H1 (cell line): ENCODE results near the gene LRRC8D. TPM values are rescaled to one million over a fixed set of nuclear protein-coding genes. Genes with fewer than 3 reads are reported as not detected.

Experiments used
- CTCF ChIA-PET: fragments of 300-600 bp; sonication (Branson Sonifier 250); formaldehyde crosslinking; loops from one replicate; lab custom pipeline; 2021; ENCODE audit not compliant: partially characterized antibody; lab: Charles Lee
- POLR2A ChIA-PET: fragments of 300-600 bp; sonication (Branson Sonifier 250); formaldehyde crosslinking; loops from one replicate; lab custom pipeline; 2021; ENCODE audit warnings: inconsistent platforms; ENCODE audit not compliant: partially characterized antibody; lab: Charles Lee
- DNase-seq, 2 experiments: peaks; one replicate each; pipeline versions ENCODE4 v3.0.0 to v3.0.0-alpha.2; 2010 to 2022; ENCODE audit warnings: low spot score in 2 of 2, low read depth in 1 of 2, mixed read lengths in 1 of 2
- FAIRE-seq: peaks from 2 replicates; lab custom pipeline; 2011; peaks lifted over from hg19 to GRCh38; lab: Jason Lieb, UNC
- H2AFZ ChIP-seq: 2 replicates; pipeline ENCODE4 v1.8.1; 2012; ENCODE audit warnings: low read length, inconsistent platforms
- H2AK5ac ChIP-seq: 2 replicates; pipeline ENCODE4 v1.6.1; 2013; ENCODE audit warnings: low read depth, low read length
- H2BK120ac ChIP-seq: replicated peaks from 2 replicates; pipeline ENCODE3; 2013; ENCODE audit warnings: low read depth, low read length, inconsistent platforms
- H2BK12ac ChIP-seq: 2 replicates; pipeline ENCODE4 v1.6.1; 2013; ENCODE audit warnings: low read depth, low read length
- H2BK15ac ChIP-seq: 2 replicates; pipeline ENCODE4 v1.6.1; 2013; ENCODE audit warnings: low read length
- H2BK20ac ChIP-seq: 2 replicates; pipeline ENCODE4 v1.6.1; 2013; ENCODE audit warnings: low read length
- H2BK5ac ChIP-seq: 2 replicates; pipeline ENCODE4 v1.6.1; 2013; ENCODE audit warnings: low read depth, low read length
- H3K14ac ChIP-seq: 2 replicates; pipeline ENCODE4 v1.6.1; 2013; ENCODE audit warnings: inconsistent platforms; ENCODE audit not compliant: insufficient read length
- H3K18ac ChIP-seq: 2 replicates; pipeline ENCODE4 v1.6.1; 2013; ENCODE audit warnings: low read length; ENCODE audit errors: extremely low read depth
- H3K23ac ChIP-seq: 2 replicates; pipeline ENCODE4 v1.6.1; 2013; ENCODE audit warnings: inconsistent platforms; ENCODE audit not compliant: insufficient read length
- H3K23me2 ChIP-seq: 2 replicates; pipeline ENCODE4 v1.6.1; 2013; ENCODE audit warnings: low read depth, low read length
- H3K27ac ChIP-seq: 2 replicates; pipeline ENCODE4 v1.6.1; 2011; ENCODE audit warnings: low read depth, low read length, inconsistent platforms
- H3K27me3 ChIP-seq, 4 experiments: replicated peaks in 1 of 4; 1 replicate in 1 of 4; 2 replicates in 3 of 4; pipeline versions ENCODE4 v1.6.1 to v1.8.1; 2011 to 2013; ENCODE audit warnings: low read length in 3 of 4, mild to moderate bottlenecking in 3 of 4, inconsistent platforms in 2 of 4, mixed read lengths in 2 of 4, moderate library complexity in 1 of 4; ENCODE audit not compliant: control insufficient read depth in 3 of 4, insufficient read depth in 3 of 4; ENCODE audit errors: extremely low read depth in 1 of 4
- H3K36me3 ChIP-seq, 4 experiments: 2 replicates each; pipeline versions ENCODE4 v1.6.1 to v1.8.1; 2011 to 2013; ENCODE audit warnings: mild to moderate bottlenecking in 4 of 4, low read length in 3 of 4, moderate library complexity in 2 of 4, control low read depth in 1 of 4, inconsistent platforms in 1 of 4; ENCODE audit not compliant: insufficient read depth in 4 of 4, control insufficient read depth in 2 of 4
- H3K4ac ChIP-seq: replicated peaks from 2 replicates; pipeline ENCODE3; 2013; ENCODE audit warnings: low read length, low read depth, mixed read lengths, inconsistent platforms; ENCODE audit not compliant: insufficient read length
- H3K4me1 ChIP-seq, 4 experiments: replicated peaks in 1 of 4; 1 replicate in 1 of 4; 2 replicates in 3 of 4; pipeline versions ENCODE4 v1.6.1 to v1.8.1; 2011 to 2013; ENCODE audit warnings: low read length in 3 of 4, inconsistent platforms in 2 of 4, mixed read lengths in 1 of 4; ENCODE audit not compliant: insufficient read depth in 4 of 4, control insufficient read depth in 3 of 4
- H3K4me2 ChIP-seq, 2 experiments: 2 replicates each; pipeline versions ENCODE4 v1.6.1 to v1.8.1; 2011 to 2013; ENCODE audit warnings: low read depth in 2 of 2, low read length in 2 of 2, control low read depth in 1 of 2, inconsistent platforms in 1 of 2, mild to moderate bottlenecking in 1 of 2; ENCODE audit not compliant: insufficient read depth in 1 of 2
- H3K4me3 ChIP-seq, 4 experiments: fragments of 200-600, 300-600 bp in 1 of 4; sonication (generic), shearing (Covaris generic), sonication (Bioruptor Twin) in 1 of 4; 2 replicates each; pipeline versions ENCODE4 v1.5.1 to v1.8.1; 2011 to 2016; ENCODE audit warnings: low read length in 4 of 4, low read depth in 3 of 4, control low read depth in 2 of 4, inconsistent platforms in 2 of 4, mild to moderate bottlenecking in 2 of 4, mixed read lengths in 1 of 4, moderate library complexity in 1 of 4; ENCODE audit not compliant: insufficient read depth in 2 of 4; ENCODE audit errors: extremely low read depth in 1 of 4
- H3K56ac ChIP-seq: replicated peaks from 2 replicates; pipeline ENCODE3; 2013; ENCODE audit warnings: low read depth, mild to moderate bottlenecking, mixed read lengths, low read length, inconsistent platforms; ENCODE audit not compliant: insufficient read length
- H3K79me1 ChIP-seq: 2 replicates; pipeline ENCODE4 v1.6.1; 2013; ENCODE audit warnings: low read depth, low read length, control low read depth
- H3K79me2 ChIP-seq, 2 experiments: 2 replicates each; pipeline versions ENCODE4 v1.6.1 to v1.8.1; 2012 to 2013; ENCODE audit warnings: low read length in 2 of 2, mild to moderate bottlenecking in 2 of 2, inconsistent platforms in 1 of 2; ENCODE audit not compliant: insufficient read depth in 2 of 2, control insufficient read depth in 1 of 2
- H3K9ac ChIP-seq, 4 experiments: replicated peaks in 1 of 4; 1 replicate in 1 of 4; 2 replicates in 3 of 4; pipeline versions ENCODE4 v1.6.1 to v1.8.1; 2011 to 2013; ENCODE audit warnings: low read depth in 3 of 4, low read length in 3 of 4, control low read depth in 2 of 4, mild to moderate bottlenecking in 2 of 4, moderate library complexity in 2 of 4, inconsistent platforms in 1 of 4; ENCODE audit errors: extremely low read depth in 1 of 4
- H3K9me3 ChIP-seq, 2 experiments: 2 replicates each; pipeline versions ENCODE4 v1.6.1 to v1.8.1; 2012 to 2013; ENCODE audit warnings: mild to moderate bottlenecking in 2 of 2, moderate library complexity in 2 of 2, control low read depth in 1 of 2, inconsistent platforms in 1 of 2, low read depth in 1 of 2, low read length in 1 of 2, mixed read lengths in 1 of 2; ENCODE audit not compliant: insufficient read depth in 2 of 2
- H4K20me1 ChIP-seq, 2 experiments: replicated peaks in 1 of 2; 2 replicates each; pipeline versions ENCODE3 to v1.8.1; 2011 to 2013; ENCODE audit warnings: inconsistent platforms in 2 of 2, low read length in 2 of 2, mild to moderate bottlenecking in 1 of 2; ENCODE audit not compliant: insufficient read depth in 2 of 2, control insufficient read depth in 1 of 2
- H4K5ac ChIP-seq: 2 replicates; pipeline ENCODE4 v1.6.1; 2013; ENCODE audit warnings: low read length, low read depth, mixed read lengths, inconsistent platforms; ENCODE audit not compliant: insufficient read length
- H4K8ac ChIP-seq: 2 replicates; pipeline ENCODE4 v1.8.0; 2013; ENCODE audit warnings: mild to moderate bottlenecking, moderate library complexity, low read length, inconsistent platforms; ENCODE audit not compliant: insufficient read depth; ENCODE audit errors: extremely low read depth
- H4K91ac ChIP-seq: replicated peaks from 2 replicates; pipeline ENCODE3; 2013; ENCODE audit warnings: low read length, mixed read lengths, inconsistent platforms; ENCODE audit not compliant: insufficient read length
- BCL11A ChIP-seq, 2 experiments: IDR thresholded peaks; one replicate each; pipeline ENCODE4 v1.6.1; 2011; ENCODE audit warnings: low read depth in 2 of 2, low read length in 2 of 2, mild to moderate bottlenecking in 2 of 2
- EZH2 ChIP-seq: fragments of 200-600 bp; sonication (generic); IDR thresholded peaks from 2 replicates; pipeline ENCODE4 v1.7.1; 2012; ENCODE audit warnings: low read depth, mild to moderate bottlenecking, moderate library complexity, low read length, inconsistent platforms; ENCODE audit not compliant: severe bottlenecking
- whole genome bisulfite sequencing, 2 experiments: shearing (Covaris generic) in 1 of 2; methylation state at CpG; one replicate each; pipeline versions ENCODE4 v1.1.6 to v1.1.7; 2013 to 2015; ENCODE audit warnings: low lambda C conversion rate in 2 of 2, mixed read lengths in 2 of 2, inconsistent platforms in 1 of 2, low coverage in 1 of 2, missing lambda C conversion rate in 1 of 2; ENCODE audit not compliant: insufficient replicate concordance in 2 of 2, insufficient coverage in 1 of 2, insufficient read length in 1 of 2; ENCODE audit errors: extremely low coverage in 1 of 2, missing lambda C conversion rate in 1 of 2; 5-methylcytosine and 5-hydroxymethylcytosine counted together
- polyA plus RNA-seq, 7 experiments: library from polyadenylated mRNA; depleted of rRNA in 3 of 7; stranded (reverse) in 5 of 7; unstranded in 2 of 7; fragments of >200 nt in 5 of 7; fragments of 200-250 nt in 2 of 7; gene quantifications; 1 replicate in 5 of 7; 2 replicates in 1 of 7; 4 replicates in 1 of 7; pipeline versions ENCODE4 v1.2.1 to v1.2.3, GENCODE V29; 2011 to 2013; ENCODE audit warnings: missing spikeins in 2 of 7, mixed read lengths in 2 of 7
- total RNA-seq: library from RNA; stranded (reverse); fragmentation: NEBNext Ultra II Directional; extraction: Animal tissue kit (Norgen Biotek cat#: 25700); gene quantifications from 2 replicates; pipeline ENCODE4 v1.2.1, GENCODE V29; 2021

LRRC8D gene
- total and polyA plus RNA-seq, 2 of the 8 experiments (the other 6 are each of a cell fraction or from before 2014, with no cell fraction given): 42.0 to 58.5 TPM

GRCh38 chr1:89966656-89967055, 145.8 kb downstream of the LRRC8D start:
- H2AK5ac ChIP-seq: no peak overlapping the region
- CTCF ChIA-PET: interaction anchor here (0.7 to 1.0 kb wide), 2 partner anchors 10 to 24 kb away, joined by 3 read pairs; no protein-coding TSS in a partner anchor
- H2BK120ac ChIP-seq: no peak overlapping the region
- H3K36me3 ChIP-seq: no peaks in the 10 kb centered on the region
- H3K23ac ChIP-seq: no peak overlapping the region
- H3K4ac ChIP-seq: no peak overlapping the region
- no peak overlapping the region for H2BK15ac ChIP-seq
- DNase-seq (no peak), FAIRE-seq (no peak)
- H4K91ac ChIP-seq: no peak overlapping the region
- 91% methylated on average over 5 of the region's 5 CpGs; no CpG with 5 or more reads in 1 of the 2 experiments for WGBS, 2 experiments
- no peak overlapping the region for H3K18ac ChIP-seq
- no peak overlapping the region for H4K5ac ChIP-seq
- peaks cover 0 to 1% (median 0%) of the 10 kb centered on the region in 4 experiments; a peak in 1 of 7 replicates for H3K4me1 ChIP-seq
- H3K56ac ChIP-seq: no peak overlapping the region
- H3K27me3 ChIP-seq: no peaks in the 10 kb centered on the region
- no peaks in the 10 kb centered on the region for H4K20me1 ChIP-seq
- no peak overlapping the region for H2BK5ac ChIP-seq
- POLR2A ChIA-PET: interaction anchor here (1.4 kb wide), 1 partner anchor 12 kb away, joined by 3 read pairs; no protein-coding TSS in a partner anchor
- no peak overlapping the region for H3K14ac ChIP-seq
- H3K79me1 ChIP-seq: no peaks in the 10 kb centered on the region
- H2BK20ac ChIP-seq: no peak overlapping the region
- H3K27ac ChIP-seq: no peak overlapping the region
- H2AFZ ChIP-seq: no peak overlapping the region
- no peak overlapping the region for H2BK12ac ChIP-seq
- no peak overlapping the region for H3K9ac ChIP-seq
- no peak overlapping the region for H3K4me3 ChIP-seq
- no peak overlapping the region for H4K8ac ChIP-seq
- TF ChIP-seq EZH2: no peak
- TF ChIP-seq BCL11A (IDR thresholded peaks at IDR 0.05; ENCODE audit: low read depth in 2 of 2, low read length in 2 of 2): no peak
- no peak overlapping the region for H3K4me2 ChIP-seq
- H3K79me2 ChIP-seq: no peaks in the 10 kb centered on the region
- H3K23me2 ChIP-seq: no peaks in the 10 kb centered on the region
- H3K9me3 ChIP-seq: no peaks in the 10 kb centered on the region
